Calu3 (cell line): ENCODE results near the gene DBR1. TPM values are rescaled to one million over a fixed set of nuclear protein-coding genes. Genes with fewer than 3 reads are reported as not detected.
A peak's percentile ranks its signal among the peaks of the same experiment; 100 is the strongest.

ENCODE experiments used
- Bru-seq: library from RNA; stranded (reverse); fragments of 400-500 nt; gene quantifications from one replicate; lab custom pipeline; 2021; lab: Mats Ljungman, UMichigan
- BruChase-seq, 2 experiments: library from RNA; stranded (reverse); fragments of 400-500 nt; gene quantifications; one replicate each; lab custom pipeline; 2021; lab: Mats Ljungman, UMichigan
- BruUV-seq: library from RNA; stranded (reverse); fragments of 400-500 nt; replicated peaks from 2 replicates; lab custom pipeline; 2021; lab: Mats Ljungman, UMichigan
- CTCF ChIA-PET: fragments of 300-600 bp; sonication (Branson Sonifier 250); formaldehyde crosslinking; loops from one replicate; lab custom pipeline; 2022; ENCODE audit warnings: antibody characterized with exemption; lab: Charles Lee
- DNase-seq: peaks from one replicate; pipeline ENCODE4 v3.0.0; 2022
- H3K27ac Mint-ChIP-seq: one replicate; pipeline ENCODE4 v1.8.0; 2022; ENCODE audit warnings: mixed read lengths; ENCODE audit not compliant: unreplicated experiment
- H3K27me3 Mint-ChIP-seq: one replicate; pipeline ENCODE4 v1.8.0; 2022; ENCODE audit warnings: mixed read lengths; ENCODE audit not compliant: unreplicated experiment
- H3K36me3 Mint-ChIP-seq: one replicate; pipeline ENCODE4 v1.8.0; 2022; ENCODE audit warnings: mild to moderate bottlenecking, moderate library complexity, mixed read lengths; ENCODE audit not compliant: insufficient read depth, unreplicated experiment
- H3K4me1 Mint-ChIP-seq: one replicate; pipeline ENCODE4 v1.8.0; 2022; ENCODE audit warnings: mild to moderate bottlenecking, low read depth, mixed read lengths; ENCODE audit not compliant: unreplicated experiment
- H3K4me3 Mint-ChIP-seq: one replicate; pipeline ENCODE4 v1.8.0; 2022; ENCODE audit warnings: mild to moderate bottlenecking, low read depth, moderate library complexity, mixed read lengths; ENCODE audit not compliant: unreplicated experiment
- H3K9me3 Mint-ChIP-seq: one replicate; pipeline ENCODE4 v1.8.0; 2022; ENCODE audit warnings: low read depth, mixed read lengths; ENCODE audit not compliant: unreplicated experiment
- CTCF ChIP-seq: fragments of 200-600 bp; IDR thresholded peaks from one replicate; pipeline ENCODE4 v1.8.0; 2022; ENCODE audit warnings: antibody characterized with exemption; ENCODE audit not compliant: unreplicated experiment
- intact Hi-C: fragments of 100-400 bp; cut with micrococcal nuclease; formaldehyde crosslinking; loops from one replicate; pipeline ENCODE4 v1.10.0; 2022; ENCODE audit not compliant: unreplicated experiment
- long read RNA-seq: library from polyadenylated mRNA; stranded (forward); transcript quantifications from one replicate; pipeline ENCODE4 v2.0.0, GENCODE V29; 2022
- total RNA-seq: library from RNA; stranded (reverse); gene quantifications from 2 replicates; pipeline ENCODE4 v1.2.3, GENCODE V29; 2022

Gene DBR1
- total RNA-seq, result 30.8 and 32.8 TPM in 2 replicates
- percentile 89 among the genes with signal in this experiment for Bru-seq, nascent RNA
- BruChase-seq, experiment 1, labeled RNA remaining after a 6-hour chase, result percentile 81 among the genes with signal in this experiment
- percentile 93 among the genes with signal in this experiment for BruChase-seq, experiment 2, labeled RNA remaining after a 2-hour chase
- long read RNA-seq, transcript DBR1-201 (8 exons, 2,666 nt), result major isoform, 24 of 28 reads
- long read RNA-seq, partial matches to known transcripts, result 3 of 28 reads
- long read RNA-seq, other reads (novel, unspliced or antisense), result 1 of 28 reads

- H3K4me3 Mint-ChIP-seq, result peak within 1 kb of the TSS; percentile 91
- no TSS peak for BruUV-seq
- intact Hi-C loops, result no loop called here
Observed at GRCh38 chr3:138174421-138175131, at the start of gene DBR1. DBR1 (minus strand) TSS chr3:138174921; CDS start chr3:138174795, 126 bp downstream.

GRCh38 chr3:138222942-138223287 is 48.2 kb upstream of the DBR1 start:
- no peak overlapping the region for H3K4me3 Mint-ChIP-seq
- H3K9me3 Mint-ChIP-seq, result no peaks in the 10 kb centered on the region
- no TSS peak for BruUV-seq
- TF ChIP-seq CTCF, result no peak
- peaks cover 7% of the 10 kb centered on the region for H3K4me1 Mint-ChIP-seq
- H3K36me3 Mint-ChIP-seq, result peaks cover 19% of the 10 kb centered on the region
- DNase-seq, result no peak
- intact Hi-C loops, result no loop called here
- CTCF ChIA-PET, result no interaction called here
- no peak overlapping the region for H3K27ac Mint-ChIP-seq
- H3K27me3 Mint-ChIP-seq, result no peaks in the 10 kb centered on the region

More at GRCh38 chr3:138174421-138175131, at the start of gene DBR1:
- peak; percentile 91 for DNase-seq
- no peaks in the 10 kb centered on the region for H3K9me3 Mint-ChIP-seq
- H3K27me3 Mint-ChIP-seq, result no peaks in the 10 kb centered on the region
- H3K27ac Mint-ChIP-seq, result peak within 1 kb of the TSS; percentile 82
- peaks cover 19% of the 10 kb centered on the region for H3K4me1 Mint-ChIP-seq
- CTCF ChIA-PET, result interaction anchor here (0.5 to 2.1 kb wide), 11 partner anchors 8 to 1291 kb away, joined by 3 to 20 read pairs (median 5); partner anchors contain the start of gene CEP70
- H3K36me3 Mint-ChIP-seq, result peaks cover 29% of the 10 kb centered on the region
- TF ChIP-seq CTCF, result no peak

GRCh38 chr3:138222131-138222941 is 47.6 kb upstream of the DBR1 start:
- Mint-ChIP-seq H3K27ac (no peak overlapping the region), H3K36me3 (peaks cover 17% of the 10 kb centered on the region), H3K4me1 (peaks cover 13% of the 10 kb centered on the region), H3K9me3 (no peaks in the 10 kb centered on the region), H3K4me3 (no peak overlapping the region), H3K27me3 (no peaks in the 10 kb centered on the region)
- BruUV-seq, result no TSS peak
- DNase-seq, result no peak
- CTCF ChIA-PET, result no interaction called here
- TF ChIP-seq CTCF, result no peak
- intact Hi-C loops, result no loop called here

GRCh38 chr3:138220788-138221187 is 46.1 kb upstream of the DBR1 start:
- no peaks in the 10 kb centered on the region for H3K27me3 Mint-ChIP-seq
- no peak for DNase-seq
- peaks cover 17% of the 10 kb centered on the region for H3K36me3 Mint-ChIP-seq
- intact Hi-C loops, result no loop called here
- peaks cover 14% of the 10 kb centered on the region for H3K4me1 Mint-ChIP-seq
- H3K27ac Mint-ChIP-seq, result no peak overlapping the region
- H3K4me3 Mint-ChIP-seq, result no peak overlapping the region
- CTCF ChIA-PET, result interaction anchor here (0.7 to 1.5 kb wide), 2 partner anchors 19 to 112 kb away, joined by 4 read pairs; no protein-coding TSS in a partner anchor
- no peaks in the 10 kb centered on the region for H3K9me3 Mint-ChIP-seq
- BruUV-seq, result no TSS peak
- no peak for TF ChIP-seq CTCF
